ENCODE results near the gene OPN5.

GRCh38 chr6:47862731-47863130 is 80.9 kb downstream of the OPN5 start:
- TF ChIP-seq POLR2A (IDR thresholded peaks at IDR 0.05), result no peak
- TF ChIP-seq, protein P1, sequence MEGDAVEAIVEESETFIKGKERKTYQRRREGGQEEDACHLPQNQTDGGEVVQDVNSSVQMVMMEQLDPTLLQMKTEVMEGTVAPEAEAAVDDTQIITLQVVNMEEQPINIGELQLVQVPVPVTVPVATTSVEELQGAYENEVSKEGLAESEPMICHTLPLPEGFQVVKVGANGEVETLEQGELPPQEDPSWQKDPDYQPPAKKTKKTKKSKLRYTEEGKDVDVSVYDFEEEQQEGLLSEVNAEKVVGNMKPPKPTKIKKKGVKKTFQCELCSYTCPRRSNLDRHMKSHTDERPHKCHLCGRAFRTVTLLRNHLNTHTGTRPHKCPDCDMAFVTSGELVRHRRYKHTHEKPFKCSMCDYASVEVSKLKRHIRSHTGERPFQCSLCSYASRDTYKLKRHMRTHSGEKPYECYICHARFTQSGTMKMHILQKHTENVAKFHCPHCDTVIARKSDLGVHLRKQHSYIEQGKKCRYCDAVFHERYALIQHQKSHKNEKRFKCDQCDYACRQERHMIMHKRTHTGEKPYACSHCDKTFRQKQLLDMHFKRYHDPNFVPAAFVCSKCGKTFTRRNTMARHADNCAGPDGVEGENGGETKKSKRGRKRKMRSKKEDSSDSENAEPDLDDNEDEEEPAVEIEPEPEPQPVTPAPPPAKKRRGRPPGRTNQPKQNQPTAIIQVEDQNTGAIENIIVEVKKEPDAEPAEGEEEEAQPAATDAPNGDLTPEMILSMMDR (IDR thresholded peaks at IDR 0.05), result no peak
